H1 (cell line): ENCODE measurements around the gene BAZ1B. TPM values are rescaled to one million over a fixed set of nuclear protein-coding genes. Genes with fewer than 3 reads are reported as not detected.

Source experiments
- BACH1 ChIP-seq: IDR thresholded peaks from 2 replicates; pipeline ENCODE4 v1.6.1; 2012; ENCODE audit warnings: low read length, improper control_type of control experiment
- CHD7 ChIP-seq: fragments of 300-600 bp; sonication (generic); IDR thresholded peaks from 2 replicates; pipeline ENCODE4 v1.7.1; 2012; ENCODE audit warnings: low read length, moderate library complexity, mild to moderate bottlenecking, inconsistent platforms; ENCODE audit not compliant: insufficient replicate concordance
- CTBP2 ChIP-seq: IDR thresholded peaks from 2 replicates; pipeline ENCODE4 v1.7.0; 2011; ENCODE audit warnings: borderline replicate concordance, mild to moderate bottlenecking, moderate library complexity, mixed read lengths, low read length; ENCODE audit not compliant: insufficient read depth, insufficient read length
- E2F6 ChIP-seq: IDR thresholded peaks from 2 replicates; pipeline ENCODE4 v1.6.1; 2012; ENCODE audit warnings: inconsistent platforms
- EZH2 ChIP-seq: fragments of 200-600 bp; sonication (generic); IDR thresholded peaks from 2 replicates; pipeline ENCODE4 v1.7.1; 2012; ENCODE audit warnings: low read depth, mild to moderate bottlenecking, moderate library complexity, low read length, inconsistent platforms; ENCODE audit not compliant: severe bottlenecking
- JUN ChIP-seq: IDR thresholded peaks from 2 replicates; pipeline ENCODE4 v1.6.1; 2011; ENCODE audit warnings: low read depth, mild to moderate bottlenecking, improper control_type of control experiment, low read length
- polyA plus RNA-seq, 7 experiments: library from polyadenylated mRNA; depleted of rRNA in 3 of 7; stranded (reverse) in 5 of 7; unstranded in 2 of 7; fragments of >200 nt in 5 of 7; fragments of 200-250 nt in 2 of 7; gene quantifications; 1 replicate in 5 of 7; 2 replicates in 1 of 7; 4 replicates in 1 of 7; pipeline versions ENCODE4 v1.2.1 to v1.2.3, GENCODE V29; 2011 to 2013; ENCODE audit warnings: missing spikeins in 2 of 7, mixed read lengths in 2 of 7
- total RNA-seq: library from RNA; stranded (reverse); fragmentation: NEBNext Ultra II Directional; extraction: Animal tissue kit (Norgen Biotek cat#: 25700); gene quantifications from 2 replicates; pipeline ENCODE4 v1.2.1, GENCODE V29; 2021

Gene BAZ1B
- total and polyA plus RNA-seq, 2 of the 8 experiments (the other 6 are each of a cell fraction or from before 2014, with no cell fraction given), result 21.0 to 86.8 TPM

GRCh38 chr7:73519867-73520672 is 2.0 kb downstream of the BAZ1B start (continued):
- TF ChIP-seq CHD7 (no peak), E2F6 (no peak), BACH1 (no peak), EZH2 (no peak), JUN (no peak), CTBP2 (no peak)
- TF ChIP-seq, all 59 proteins: peak for 0
